ENCODE results near the gene ZNF674.

DNA sequence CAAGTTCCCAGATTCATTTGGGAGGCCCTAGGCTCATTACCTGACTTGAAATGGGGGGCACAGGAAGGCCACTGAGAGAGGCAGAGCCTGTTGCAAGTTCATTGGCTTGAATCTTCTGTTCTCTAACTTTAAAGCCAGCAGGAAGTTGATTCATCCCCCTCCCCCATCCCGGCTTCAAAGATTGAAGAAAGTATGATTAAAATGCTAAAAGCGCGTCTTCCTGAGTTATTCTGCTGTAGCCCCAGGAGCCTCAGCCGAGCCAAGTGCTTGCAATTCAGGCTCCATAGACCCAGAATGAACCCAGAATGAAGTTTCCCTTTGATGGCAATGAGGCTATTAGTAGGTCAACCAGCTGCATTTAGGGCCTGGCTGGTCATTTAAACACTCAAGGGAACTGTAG lies 43.0 kb upstream of the ZNF674 start:
- no peak for TF ChIP-seq POLR2AphosphoS5 (IDR thresholded peaks at IDR 0.05; ENCODE audit: borderline replicate concordance, low read depth, low read length)
- no peak for TF ChIP-seq EZH2 (IDR thresholded peaks at IDR 0.05)
